OCI-LY3 (cell line): Measurements from ENCODE around the gene CRB2.
"Not testable (repeated sequence)": the region's sequence is repeated elsewhere in the genome, so short reads cannot be mapped to it uniquely, and the experiment has no call there.

Experiments
- H2AFZ ChIP-seq: fragments of 200-600, 300-600 bp; shearing (Covaris generic); 2 replicates; pipeline ENCODE4 v1.6.0; 2014; ENCODE audit warnings: antibody characterized with exemption, low read depth, low read length
- H3K27ac ChIP-seq: fragments of 200-600, 300-600 bp; sonication (generic); 2 replicates; pipeline ENCODE4 v1.5.1; 2014; ENCODE audit warnings: mild to moderate bottlenecking, low read length, moderate library complexity, mixed read lengths
- H3K27me3 ChIP-seq: fragments of 200-600, 300-600 bp; sonication (generic); 2 replicates; pipeline ENCODE4 v1.6.1; 2014; ENCODE audit warnings: low read depth, low read length, mixed read lengths
- H3K36me3 ChIP-seq: fragments of 200-600, 300-600 bp; sonication (generic); replicated peaks from 2 replicates; pipeline ENCODE3; 2014; ENCODE audit warnings: low read depth, low read length, mixed read lengths
- H3K4me1 ChIP-seq: fragments of 300-600, 200-600 bp; sonication (generic); 2 replicates; pipeline ENCODE4 v1.6.1; 2014; ENCODE audit warnings: low read length, mixed read lengths
- H3K4me2 ChIP-seq: fragments of 200-600, 300-600 bp; sonication (generic); 2 replicates; pipeline ENCODE4 v1.6.1; 2014; ENCODE audit warnings: low read length, mixed read lengths
- H3K4me3 ChIP-seq: fragments of 300-600, 200-600 bp; sonication (generic); 2 replicates; pipeline ENCODE4 v1.5.1; 2014; ENCODE audit warnings: antibody characterized with exemption, mild to moderate bottlenecking, low read length, moderate library complexity
- H3K79me2 ChIP-seq: fragments of 300-600, 200-600 bp; shearing (Covaris generic); 2 replicates; pipeline ENCODE4 v1.6.1; 2014; ENCODE audit warnings: mild to moderate bottlenecking, low read length, mixed read lengths
- H3K9ac ChIP-seq: fragments of 300-600, 200-600 bp; shearing (Covaris generic); 2 replicates; pipeline ENCODE4 v1.6.0; 2014; ENCODE audit warnings: mild to moderate bottlenecking, low read length, moderate library complexity
- H3K9me3 ChIP-seq: fragments of 200-600, 300-600 bp; shearing (Covaris generic); 2 replicates; pipeline ENCODE4 v1.6.1; 2014; ENCODE audit warnings: low read length, mixed read lengths; ENCODE audit not compliant: insufficient read depth
- H4K20me1 ChIP-seq: fragments of 200-600, 300-600 bp; sonication (generic); 2 replicates; pipeline ENCODE4 v1.6.1; 2016; ENCODE audit warnings: low read length, mixed read lengths; ENCODE audit not compliant: insufficient read depth
- CTCF ChIP-seq: fragments of 200-600, 300-600 bp; sonication (generic); IDR thresholded peaks from 2 replicates; pipeline ENCODE4 v1.5.1; 2014; ENCODE audit warnings: antibody characterized with exemption, low read length, low read depth
- EZH2phosphoT487 ChIP-seq: fragments of 200-600 bp; shearing (Covaris generic); IDR thresholded peaks from 2 replicates; pipeline ENCODE4 v1.6.1; 2018; ENCODE audit warnings: antibody characterized with exemption, mixed run types, low read depth

Gene CRB2

GRCh38 chr9:123329329-123329955 lies 26.6 kb upstream of the CRB2 start:
- no peak overlapping the region for H2AFZ ChIP-seq
- H3K4me3 ChIP-seq, result no peak overlapping the region
- no peaks in the 10 kb centered on the region for H4K20me1 ChIP-seq
- no peak for TF ChIP-seq CTCF
- no peak for TF ChIP-seq EZH2phosphoT487
- no peak overlapping the region for H3K4me2 ChIP-seq
- H3K27ac ChIP-seq, result no peak overlapping the region
- H3K79me2 ChIP-seq, result no peaks in the 10 kb centered on the region
- no peak overlapping the region for H3K9ac ChIP-seq
- H3K9me3 ChIP-seq, result no peaks in the 10 kb centered on the region
- no peaks in the 10 kb centered on the region for H3K36me3 ChIP-seq
- H3K4me1 ChIP-seq, result peaks cover 7% of the 10 kb centered on the region; the same call in 1 of the 2 replicates
- no peaks in the 10 kb centered on the region for H3K27me3 ChIP-seq

GRCh38 chr9:123331346-123332060 lies 24.5 kb upstream of the CRB2 start:
- Histone ChIP-seq H3K79me2 (no peaks in the 10 kb centered on the region), H3K4me2 (no peak overlapping the region), H3K4me1 (peaks cover 6% of the 10 kb centered on the region; the same call in 1 of the 2 replicates), H4K20me1 (no peaks in the 10 kb centered on the region), H2AFZ (no peak overlapping the region), H3K27ac (no peak overlapping the region), H3K9me3 (no peaks in the 10 kb centered on the region), H3K27me3 (no peaks in the 10 kb centered on the region), H3K9ac (no peak overlapping the region), H3K36me3 (no peaks in the 10 kb centered on the region), H3K4me3 (no peak overlapping the region)
- TF ChIP-seq EZH2phosphoT487, result no peak
- TF ChIP-seq CTCF, result no peak

- H3K4me3 ChIP-seq, H4K20me1 ChIP-seq, H2AFZ ChIP-seq, H3K9ac ChIP-seq, H3K4me2 ChIP-seq, H3K9me3 ChIP-seq, H3K36me3 ChIP-seq, H3K4me1 ChIP-seq, H3K27ac ChIP-seq, H3K27me3 ChIP-seq, H3K79me2 ChIP-seq: not testable (repeated sequence)
These were observed 22.8 kb upstream of the CRB2 start for GRCh38 chr9:123333058-123333669.

GRCh38 chr9:123334639-123335038 lies 21.4 kb upstream of the CRB2 start:
- H3K4me3 ChIP-seq, result no peak overlapping the region
- peaks cover 12% of the 10 kb centered on the region for H3K4me1 ChIP-seq
- no peak overlapping the region for H3K27ac ChIP-seq
- no peaks in the 10 kb centered on the region for H3K36me3 ChIP-seq
- no peaks in the 10 kb centered on the region for H3K79me2 ChIP-seq
- no peaks in the 10 kb centered on the region; the same call in 1 of the 2 replicates for H3K9me3 ChIP-seq
- H4K20me1 ChIP-seq, result no peaks in the 10 kb centered on the region
- H3K4me2 ChIP-seq, result no peak overlapping the region
- TF ChIP-seq CTCF, result no peak
- no peak for TF ChIP-seq EZH2phosphoT487
- H3K9ac ChIP-seq, result no peak overlapping the region
- no peak overlapping the region for H2AFZ ChIP-seq
- H3K27me3 ChIP-seq, result no peaks in the 10 kb centered on the region; the same call in 1 of the 2 replicates
